C4-2B (cell line): ENCODE data around the gene SLC11A1.

Experiments used
- ZFX ChIP-seq: fragments of 450-650 bp; IDR thresholded peaks from 2 replicates; pipeline ENCODE4 v1.6.1; 2017
- TF ChIP-seq, protein P1 (sequence below): fragments of 450-650 bp; conservative IDR thresholded peaks from 2 replicates; pipeline ENCODE4 v1.5.1; 2017; ENCODE audit warnings: mild to moderate bottlenecking

GRCh38 chr2:218435003-218435982, 53.2 kb downstream of the SLC11A1 start:
- TF ChIP-seq, protein P1, sequence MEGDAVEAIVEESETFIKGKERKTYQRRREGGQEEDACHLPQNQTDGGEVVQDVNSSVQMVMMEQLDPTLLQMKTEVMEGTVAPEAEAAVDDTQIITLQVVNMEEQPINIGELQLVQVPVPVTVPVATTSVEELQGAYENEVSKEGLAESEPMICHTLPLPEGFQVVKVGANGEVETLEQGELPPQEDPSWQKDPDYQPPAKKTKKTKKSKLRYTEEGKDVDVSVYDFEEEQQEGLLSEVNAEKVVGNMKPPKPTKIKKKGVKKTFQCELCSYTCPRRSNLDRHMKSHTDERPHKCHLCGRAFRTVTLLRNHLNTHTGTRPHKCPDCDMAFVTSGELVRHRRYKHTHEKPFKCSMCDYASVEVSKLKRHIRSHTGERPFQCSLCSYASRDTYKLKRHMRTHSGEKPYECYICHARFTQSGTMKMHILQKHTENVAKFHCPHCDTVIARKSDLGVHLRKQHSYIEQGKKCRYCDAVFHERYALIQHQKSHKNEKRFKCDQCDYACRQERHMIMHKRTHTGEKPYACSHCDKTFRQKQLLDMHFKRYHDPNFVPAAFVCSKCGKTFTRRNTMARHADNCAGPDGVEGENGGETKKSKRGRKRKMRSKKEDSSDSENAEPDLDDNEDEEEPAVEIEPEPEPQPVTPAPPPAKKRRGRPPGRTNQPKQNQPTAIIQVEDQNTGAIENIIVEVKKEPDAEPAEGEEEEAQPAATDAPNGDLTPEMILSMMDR, result no peak
- TF ChIP-seq ZFX, result no peak
